SK-N-MC (cell line): ENCODE results near the gene PLEKHS1.

ENCODE experiments used
- EZH2 ChIP-seq: fragments of 200-600 bp; sonication (generic); IDR thresholded peaks from one replicate; pipeline ENCODE4 v1.6.1; 2017; ENCODE audit warnings: antibody characterized with exemption
- POLR2AphosphoS5 ChIP-seq: IDR thresholded peaks from 2 replicates; pipeline ENCODE4 v1.6.1; 2012; ENCODE audit warnings: mild to moderate bottlenecking, low read depth, low read length, borderline replicate concordance

GRCh38 chr10:113742466-113742865 lies 9.0 kb upstream of the PLEKHS1 start:
- TF ChIP-seq EZH2 (no peak), POLR2AphosphoS5 (no peak)
